ENCODE results near the gene DIO3. TPM values are rescaled to one million over a fixed set of nuclear protein-coding genes. Genes with fewer than 3 reads are reported as not detected.

The DIO3 gene
- total and polyA plus RNA-seq, 2 of the 4 experiments (the other 2 are of a cell fraction), result not detected

DNA sequence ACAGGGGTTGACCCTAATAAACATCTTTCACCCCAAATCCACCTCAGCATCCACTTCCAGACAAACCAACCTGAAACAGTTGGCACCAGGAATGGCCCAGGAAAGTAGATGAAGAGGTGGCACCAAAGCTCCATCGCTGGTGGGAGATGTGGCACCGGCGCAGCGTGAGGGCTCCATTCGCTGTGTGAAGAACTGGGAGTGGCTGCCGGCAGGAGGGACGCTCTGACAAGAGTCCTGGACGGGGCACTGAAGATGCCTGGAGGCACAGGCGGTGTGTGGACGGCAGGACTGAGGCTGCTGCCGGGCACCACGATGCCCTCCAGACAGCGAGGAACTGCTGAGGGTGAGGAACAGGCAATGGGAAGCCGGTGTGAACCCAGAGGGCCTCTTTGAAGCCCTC is 29.3 kb downstream of the DIO3 start:
- H3K27me3 ChIP-seq (ENCODE audit: control insufficient read depth, insufficient read depth, low read length), result peaks cover 17% of the 10 kb centered on the region
- no peak overlapping the region for H2BK120ac ChIP-seq (ENCODE audit: low read depth, low read length)
- H3K4me2 ChIP-seq (ENCODE audit: low read depth, low read length), result no peak overlapping the region
- DNase-seq, result no peak
- no peak overlapping the region for H3K18ac ChIP-seq (ENCODE audit: low read depth, low read length)
- CTCF ChIA-PET, result no interaction called here
- H2BK5ac ChIP-seq (ENCODE audit: low read depth, low read length, poor library complexity, severe bottlenecking), result no peak overlapping the region
- in situ Hi-C loops (cut with MboI; ENCODE audit: low sequenced_read_pairs), result no loop called here
- H3K14ac ChIP-seq (replicated peaks; ENCODE audit: low read depth, low read length), result no peak overlapping the region
- 77% methylated on average over 8 of the region's 14 CpGs; no CpG with 5 or more reads in 1 of the 2 experiments for WGBS, 2 experiments (ENCODE audit: extremely low coverage in 2 of 2, insufficient read length in 1 of 2)
- no peaks in the 10 kb centered on the region for H3K4me1 ChIP-seq (ENCODE audit: control insufficient read depth, insufficient read depth, low read length)
- H3K4me3 ChIP-seq (ENCODE audit: insufficient read depth, low read depth, low read length), result no peak overlapping the region
- BruUV-seq (replicated peaks), result no TSS peak
- TF ChIP-seq, protein P1, sequence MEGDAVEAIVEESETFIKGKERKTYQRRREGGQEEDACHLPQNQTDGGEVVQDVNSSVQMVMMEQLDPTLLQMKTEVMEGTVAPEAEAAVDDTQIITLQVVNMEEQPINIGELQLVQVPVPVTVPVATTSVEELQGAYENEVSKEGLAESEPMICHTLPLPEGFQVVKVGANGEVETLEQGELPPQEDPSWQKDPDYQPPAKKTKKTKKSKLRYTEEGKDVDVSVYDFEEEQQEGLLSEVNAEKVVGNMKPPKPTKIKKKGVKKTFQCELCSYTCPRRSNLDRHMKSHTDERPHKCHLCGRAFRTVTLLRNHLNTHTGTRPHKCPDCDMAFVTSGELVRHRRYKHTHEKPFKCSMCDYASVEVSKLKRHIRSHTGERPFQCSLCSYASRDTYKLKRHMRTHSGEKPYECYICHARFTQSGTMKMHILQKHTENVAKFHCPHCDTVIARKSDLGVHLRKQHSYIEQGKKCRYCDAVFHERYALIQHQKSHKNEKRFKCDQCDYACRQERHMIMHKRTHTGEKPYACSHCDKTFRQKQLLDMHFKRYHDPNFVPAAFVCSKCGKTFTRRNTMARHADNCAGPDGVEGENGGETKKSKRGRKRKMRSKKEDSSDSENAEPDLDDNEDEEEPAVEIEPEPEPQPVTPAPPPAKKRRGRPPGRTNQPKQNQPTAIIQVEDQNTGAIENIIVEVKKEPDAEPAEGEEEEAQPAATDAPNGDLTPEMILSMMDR (conservative IDR thresholded peaks at IDR 0.05; ENCODE audit: low read depth, low read length), result no peak
- TF ChIP-seq RAD21 (IDR thresholded peaks at IDR 0.05; ENCODE audit: low read length) (no peak), MXI1 (IDR thresholded peaks at IDR 0.05; ENCODE audit: borderline replicate concordance, low read depth, low read length) (no peak), POLR2A (IDR thresholded peaks at IDR 0.05; ENCODE audit: low read depth, low read length) (no peak), FOS (IDR thresholded peaks at IDR 0.05; ENCODE audit: low read depth, low read length) (no peak), MAZ (IDR thresholded peaks at IDR 0.05; ENCODE audit: borderline replicate concordance, low read depth, low read length) (no peak), RCOR1 (IDR thresholded peaks at IDR 0.05; ENCODE audit: insufficient replicate concordance, low read length) (no peak), RFX5 (IDR thresholded peaks at IDR 0.05; ENCODE audit: low read depth, low read length) (no peak), CHD1 (IDR thresholded peaks at IDR 0.05; ENCODE audit: low read depth, low read length) (no peak), CEBPB (IDR thresholded peaks at IDR 0.05; ENCODE audit: low read depth, low read length) (no peak), MAFK (IDR thresholded peaks at IDR 0.05; ENCODE audit: low read depth, low read length) (no peak), BHLHE40 (IDR thresholded peaks at IDR 0.05; ENCODE audit: low read depth, low read length) (no peak), NFE2L2 (IDR thresholded peaks at IDR 0.05; ENCODE audit: low read depth, low read length) (no peak), SMC3 (IDR thresholded peaks at IDR 0.05; ENCODE audit: low read depth, low read length) (no peak)
- TF ChIP-seq, protein P2, sequence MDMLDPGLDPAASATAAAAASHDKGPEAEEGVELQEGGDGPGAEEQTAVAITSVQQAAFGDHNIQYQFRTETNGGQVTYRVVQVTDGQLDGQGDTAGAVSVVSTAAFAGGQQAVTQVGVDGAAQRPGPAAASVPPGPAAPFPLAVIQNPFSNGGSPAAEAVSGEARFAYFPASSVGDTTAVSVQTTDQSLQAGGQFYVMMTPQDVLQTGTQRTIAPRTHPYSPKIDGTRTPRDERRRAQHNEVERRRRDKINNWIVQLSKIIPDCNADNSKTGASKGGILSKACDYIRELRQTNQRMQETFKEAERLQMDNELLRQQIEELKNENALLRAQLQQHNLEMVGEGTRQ (IDR thresholded peaks at IDR 0.05; ENCODE audit: low read depth, low read length), result no peak
- TF ChIP-seq, protein P3, sequence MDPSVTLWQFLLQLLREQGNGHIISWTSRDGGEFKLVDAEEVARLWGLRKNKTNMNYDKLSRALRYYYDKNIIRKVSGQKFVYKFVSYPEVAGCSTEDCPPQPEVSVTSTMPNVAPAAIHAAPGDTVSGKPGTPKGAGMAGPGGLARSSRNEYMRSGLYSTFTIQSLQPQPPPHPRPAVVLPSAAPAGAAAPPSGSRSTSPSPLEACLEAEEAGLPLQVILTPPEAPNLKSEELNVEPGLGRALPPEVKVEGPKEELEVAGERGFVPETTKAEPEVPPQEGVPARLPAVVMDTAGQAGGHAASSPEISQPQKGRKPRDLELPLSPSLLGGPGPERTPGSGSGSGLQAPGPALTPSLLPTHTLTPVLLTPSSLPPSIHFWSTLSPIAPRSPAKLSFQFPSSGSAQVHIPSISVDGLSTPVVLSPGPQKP (IDR thresholded peaks at IDR 0.05; ENCODE audit: borderline replicate concordance, low read depth, low read length), result no peak
- H2BK20ac ChIP-seq (ENCODE audit: low read depth, low read length), result no peak overlapping the region
- H3K9ac ChIP-seq (ENCODE audit: low read depth, low read length), result no peak overlapping the region
- no peak overlapping the region for H3K4ac ChIP-seq (ENCODE audit: low read depth, low read length)
- H4K91ac ChIP-seq (ENCODE audit: insufficient read depth, low read depth, low read length), result no peak overlapping the region
- no peak overlapping the region for H2AK5ac ChIP-seq (ENCODE audit: low read depth, low read length)
- no peaks in the 10 kb centered on the region for H3K79me1 ChIP-seq (ENCODE audit: low read depth in 1 of 2, low read length in 2 of 2)
- H2BK15ac ChIP-seq (ENCODE audit: low read depth, low read length), result no peak overlapping the region
- intact Hi-C loops (cut with micrococcal nuclease), result no loop called here
- no peaks in the 10 kb centered on the region for H3K36me3 ChIP-seq (ENCODE audit: control insufficient read depth, insufficient read depth, low read length)
- no peak overlapping the region for H4K8ac ChIP-seq (ENCODE audit: low read depth in 2 of 2, low read length in 2 of 2)
- POLR2A ChIA-PET (ENCODE audit: unreplicated experiment), result no interaction called here
- ATAC-seq (ENCODE audit: low read depth), result no peak
- no peak overlapping the region for H4K5ac ChIP-seq (ENCODE audit: low read depth, low read length)
- H2AK9ac ChIP-seq (replicated peaks; ENCODE audit: low read depth, low read length, poor library complexity), result no peak overlapping the region
- H3K23ac ChIP-seq (ENCODE audit: low read depth, low read length), result no peak overlapping the region
- no peaks in the 10 kb centered on the region for H4K20me1 ChIP-seq (ENCODE audit: insufficient read depth, low read length)
- dilution Hi-C loops (cut with HindIII; ENCODE audit: low sequenced_read_pairs, unreplicated experiment), result no loop called here
- no peaks in the 10 kb centered on the region for H3K9me3 ChIP-seq (ENCODE audit: control insufficient read depth, insufficient read depth, low read length)
- H2AFZ ChIP-seq (replicated peaks; ENCODE audit: low read length, poor library complexity), result no peak overlapping the region
- no peak overlapping the region for H3K56ac ChIP-seq (ENCODE audit: extremely low read depth, insufficient read depth, low read length)
- H3K27ac ChIP-seq (ENCODE audit: insufficient read depth, low read length), result no peak overlapping the region
- no peaks in the 10 kb centered on the region for H3K9me1 ChIP-seq (ENCODE audit: insufficient read depth, low read length)

Data from IMR-90 (cell line).